GM12801 (cell line): ENCODE data around the gene CRYBB2.

Source experiments
- TF ChIP-seq, protein P1 (sequence below): IDR thresholded peaks from one replicate; pipeline ENCODE4 v1.5.1; 2011; ENCODE audit warnings: control low read depth; ENCODE audit not compliant: insufficient read length; ENCODE audit errors: extremely low read depth

Gene CRYBB2

DNA sequence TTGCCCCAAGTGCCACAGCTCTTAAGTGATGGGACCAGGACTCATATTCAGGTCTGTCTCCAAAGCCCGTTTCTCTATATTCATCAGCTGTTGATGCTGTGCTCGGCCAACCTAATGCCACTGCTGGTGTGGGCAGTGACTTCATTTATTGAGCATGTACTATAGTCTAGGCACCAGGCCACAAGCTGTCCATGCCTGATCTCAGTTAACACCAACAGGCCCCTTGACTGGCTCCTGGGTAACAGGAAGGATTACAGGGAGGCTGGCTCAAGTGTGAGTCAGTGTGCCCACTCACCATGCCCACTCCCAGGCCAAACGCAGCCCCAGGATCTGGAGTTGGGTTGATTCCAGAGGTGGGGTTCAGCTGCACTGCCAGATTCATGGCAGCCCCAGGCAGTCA is 8.6 kb upstream of the CRYBB2 start:
- TF ChIP-seq, protein P1, sequence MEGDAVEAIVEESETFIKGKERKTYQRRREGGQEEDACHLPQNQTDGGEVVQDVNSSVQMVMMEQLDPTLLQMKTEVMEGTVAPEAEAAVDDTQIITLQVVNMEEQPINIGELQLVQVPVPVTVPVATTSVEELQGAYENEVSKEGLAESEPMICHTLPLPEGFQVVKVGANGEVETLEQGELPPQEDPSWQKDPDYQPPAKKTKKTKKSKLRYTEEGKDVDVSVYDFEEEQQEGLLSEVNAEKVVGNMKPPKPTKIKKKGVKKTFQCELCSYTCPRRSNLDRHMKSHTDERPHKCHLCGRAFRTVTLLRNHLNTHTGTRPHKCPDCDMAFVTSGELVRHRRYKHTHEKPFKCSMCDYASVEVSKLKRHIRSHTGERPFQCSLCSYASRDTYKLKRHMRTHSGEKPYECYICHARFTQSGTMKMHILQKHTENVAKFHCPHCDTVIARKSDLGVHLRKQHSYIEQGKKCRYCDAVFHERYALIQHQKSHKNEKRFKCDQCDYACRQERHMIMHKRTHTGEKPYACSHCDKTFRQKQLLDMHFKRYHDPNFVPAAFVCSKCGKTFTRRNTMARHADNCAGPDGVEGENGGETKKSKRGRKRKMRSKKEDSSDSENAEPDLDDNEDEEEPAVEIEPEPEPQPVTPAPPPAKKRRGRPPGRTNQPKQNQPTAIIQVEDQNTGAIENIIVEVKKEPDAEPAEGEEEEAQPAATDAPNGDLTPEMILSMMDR, result no peak

DNA sequence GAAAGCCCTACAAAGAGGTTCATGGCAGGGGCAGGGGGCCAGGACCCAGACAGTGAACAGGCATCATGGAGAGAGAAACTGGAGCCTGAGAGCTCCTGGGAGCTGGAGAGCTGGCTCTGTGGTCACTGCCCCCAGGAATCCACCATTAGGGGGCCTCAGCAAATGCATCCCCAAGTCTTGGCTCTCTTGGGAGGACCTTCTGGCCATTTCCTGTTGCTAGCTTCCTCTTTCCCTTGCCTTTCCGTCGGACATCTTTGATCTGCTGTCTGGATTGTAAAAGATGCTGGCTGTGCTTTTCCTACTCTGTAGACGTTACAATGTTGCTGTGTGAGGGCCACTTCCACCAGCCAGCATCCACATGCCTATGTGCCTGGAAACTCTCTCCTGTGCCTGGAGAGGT is 7.1 kb upstream of the CRYBB2 start:
- TF ChIP-seq, protein P1, result no peak

DNA sequence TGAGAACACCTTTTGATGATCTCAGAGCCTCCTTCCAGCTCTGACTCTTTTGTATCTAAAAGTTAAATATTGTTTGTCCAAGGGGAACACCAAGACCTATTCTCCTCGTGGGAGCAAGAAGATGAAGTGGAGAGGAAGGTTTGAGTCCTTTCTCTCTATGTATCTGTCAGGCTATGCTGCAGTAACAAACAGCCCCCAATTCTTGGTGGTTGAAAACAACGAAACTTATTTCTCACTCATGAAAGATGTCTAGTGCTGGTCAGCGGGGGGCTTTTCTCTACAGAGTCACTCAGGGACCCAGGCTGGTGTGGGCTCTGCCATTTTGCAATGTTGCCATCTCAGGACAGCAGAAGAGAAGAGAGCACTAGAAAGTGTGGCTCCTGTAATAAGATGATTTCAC is 6.2 kb upstream of the CRYBB2 start:
- TF ChIP-seq, protein P1, result no peak

DNA sequence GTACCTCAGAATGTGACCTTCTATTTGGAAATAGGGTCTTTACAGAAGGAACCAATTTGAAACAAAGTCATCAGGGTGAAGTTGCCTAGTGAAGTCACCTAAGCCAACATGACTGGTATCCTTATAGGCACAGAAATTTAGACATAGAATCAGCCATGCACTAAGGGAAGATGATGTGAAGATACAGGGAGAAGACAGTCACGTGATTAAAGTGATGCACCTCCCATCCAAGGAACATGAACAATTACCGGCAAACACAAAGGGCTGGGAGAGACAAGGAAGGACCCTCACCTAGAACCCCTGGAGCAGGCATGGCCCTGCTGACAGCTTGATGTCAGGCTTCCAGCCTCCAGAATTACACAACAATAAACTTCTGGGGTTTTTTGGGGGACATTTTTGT is 3.2 kb upstream of the CRYBB2 start:
- TF ChIP-seq, protein P1, result no peak

DNA sequence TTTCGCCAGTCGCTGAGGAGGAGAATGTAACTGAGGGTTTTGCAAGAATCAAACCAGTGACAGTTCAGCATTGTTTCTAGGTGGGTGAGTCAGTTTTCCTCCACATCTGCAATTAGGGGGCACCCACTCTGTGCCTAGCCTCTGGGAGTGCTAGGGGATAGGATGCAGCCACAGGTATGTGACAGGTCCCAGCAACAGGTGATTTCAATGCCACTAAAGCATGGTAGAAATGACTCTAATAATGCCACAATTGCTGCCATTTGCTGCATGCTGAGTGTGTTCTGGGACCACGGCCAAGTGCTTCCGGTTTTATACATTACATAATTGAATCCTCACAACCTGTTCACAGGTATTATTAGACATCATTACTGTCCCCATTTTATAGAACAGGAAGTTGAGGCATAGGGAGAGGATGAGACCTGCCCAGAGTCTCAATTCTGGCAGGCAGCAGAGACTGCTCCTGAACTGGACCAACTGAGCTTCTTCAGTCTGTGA is 556 bp downstream of the CRYBB2 start:
- TF ChIP-seq, protein P1, result no peak

DNA sequence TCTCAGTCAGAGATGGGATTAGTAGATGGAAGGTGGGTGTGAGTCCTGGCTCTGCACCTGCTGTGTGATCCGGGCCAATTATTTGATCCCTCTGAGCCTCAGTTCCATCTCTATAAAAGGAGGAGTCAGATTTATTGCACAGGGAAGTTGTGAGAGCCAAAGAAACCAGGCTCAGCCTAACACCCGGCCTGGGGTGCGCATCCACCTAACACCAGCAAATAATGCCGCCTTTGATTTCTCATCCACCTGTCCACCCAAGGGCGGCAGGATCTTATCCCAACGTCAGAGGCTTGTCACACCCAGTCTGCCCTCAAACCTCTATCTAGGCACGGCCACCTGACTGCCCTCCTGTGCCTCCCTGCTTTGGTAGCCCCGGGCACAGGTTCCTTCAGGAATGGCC is 2.4 kb downstream of the CRYBB2 start:
- TF ChIP-seq, protein P1, result no peak

DNA sequence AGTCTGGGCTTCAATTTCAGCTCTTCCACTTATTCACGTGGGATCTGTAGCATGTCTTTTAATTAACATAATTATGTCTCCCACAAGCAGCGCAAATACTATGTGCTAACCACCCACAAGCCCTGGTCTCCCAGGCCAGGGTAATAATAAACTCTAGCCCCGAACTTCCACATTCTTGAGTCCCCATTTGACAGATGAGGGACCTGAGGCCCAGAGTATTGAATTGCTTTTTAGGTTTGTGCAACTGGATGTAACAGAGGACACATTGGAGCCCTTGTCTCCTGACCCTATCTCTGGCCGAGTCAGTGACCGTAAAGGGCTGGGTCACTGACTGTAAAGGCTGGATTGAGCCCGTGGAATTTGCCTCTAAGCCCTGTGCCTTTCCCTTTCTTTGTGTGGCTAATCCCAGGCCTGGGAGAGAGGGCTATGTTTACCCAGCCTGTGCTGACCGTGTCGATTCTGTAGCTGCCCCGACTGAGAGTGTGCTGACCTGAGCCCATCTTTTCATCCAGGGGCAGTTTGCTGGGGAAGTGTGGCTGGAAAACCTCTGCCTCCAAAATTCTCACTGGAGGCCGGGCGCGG is 3.9 kb downstream of the CRYBB2 start:
- TF ChIP-seq, protein P1, result no peak
